ENCODE data around the gene CYTH3.
A peak's percentile ranks its signal among the peaks of the same experiment; 100 is the strongest.
"Not testable (repeated sequence)": the region's sequence is repeated elsewhere in the genome, so short reads cannot be mapped to it uniquely, and the experiment has no call there.

Gene CYTH3

DNA sequence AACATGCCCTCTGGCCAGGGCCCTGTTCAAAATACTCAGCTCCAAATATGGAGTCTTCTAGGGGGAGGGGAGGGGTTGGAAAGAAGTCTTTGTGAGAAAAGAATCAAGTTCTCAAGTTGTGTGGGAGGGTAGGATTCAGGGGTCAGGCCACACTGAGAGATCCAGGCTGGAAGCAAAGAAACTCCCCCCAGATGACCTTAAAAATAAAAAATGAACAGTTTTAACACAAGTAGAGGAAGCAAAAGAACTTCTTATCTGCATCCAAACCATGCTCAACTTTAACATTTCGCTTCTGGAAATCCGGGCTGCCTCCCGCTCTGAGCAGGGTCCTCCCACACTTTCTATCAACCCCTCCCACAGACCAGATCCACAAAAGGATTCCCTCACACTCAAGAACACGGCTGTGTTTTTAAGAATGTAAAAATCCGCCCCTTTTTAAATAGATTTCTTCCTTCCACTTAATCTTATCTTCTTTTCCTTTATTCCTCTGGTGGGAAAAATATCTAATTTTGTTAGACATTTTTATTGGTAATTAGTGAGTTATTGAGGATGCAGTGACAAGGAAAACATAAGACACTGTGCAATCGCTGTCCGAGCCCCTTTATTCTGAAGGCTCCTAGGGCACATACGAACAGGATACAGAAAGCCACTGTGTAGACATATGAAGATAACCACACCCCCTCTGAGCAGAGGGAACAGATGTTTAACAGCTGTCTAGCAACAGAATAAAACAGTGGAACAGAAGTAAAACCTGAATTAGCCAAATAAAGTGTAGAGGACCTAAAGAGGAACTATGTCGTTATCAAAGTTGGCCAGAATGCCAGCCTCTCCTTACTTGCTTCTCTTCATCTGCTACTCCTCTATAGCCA is 43.8 kb downstream of the CYTH3 start:
- DNase-seq: no peak

DNA sequence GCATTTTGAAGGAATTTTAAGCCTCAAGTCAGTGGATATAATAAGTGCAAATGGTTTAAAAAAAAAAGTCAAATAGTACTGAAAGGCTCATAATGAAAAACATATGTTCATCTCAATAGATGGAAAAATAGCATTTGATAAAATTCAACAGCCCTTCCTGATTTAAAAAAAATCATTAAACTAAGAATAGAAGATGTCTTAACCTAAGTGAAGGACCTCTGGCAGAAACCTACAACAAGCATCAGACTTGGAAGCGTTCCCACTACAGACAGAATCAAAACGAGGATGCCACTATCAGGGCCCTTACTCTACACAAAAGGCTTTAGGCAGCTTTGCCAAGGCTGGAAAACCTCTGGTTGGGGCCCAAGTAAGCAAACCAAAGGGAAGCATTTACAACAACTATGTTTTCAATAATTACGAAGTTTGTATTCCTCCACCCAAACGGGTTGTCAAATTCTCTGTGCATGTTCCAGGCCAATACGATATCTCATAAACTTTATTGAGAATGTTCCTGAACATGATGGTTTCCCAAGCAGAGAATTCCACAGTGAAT is 45.1 kb downstream of the CYTH3 start:
- no peak for DNase-seq

DNA sequence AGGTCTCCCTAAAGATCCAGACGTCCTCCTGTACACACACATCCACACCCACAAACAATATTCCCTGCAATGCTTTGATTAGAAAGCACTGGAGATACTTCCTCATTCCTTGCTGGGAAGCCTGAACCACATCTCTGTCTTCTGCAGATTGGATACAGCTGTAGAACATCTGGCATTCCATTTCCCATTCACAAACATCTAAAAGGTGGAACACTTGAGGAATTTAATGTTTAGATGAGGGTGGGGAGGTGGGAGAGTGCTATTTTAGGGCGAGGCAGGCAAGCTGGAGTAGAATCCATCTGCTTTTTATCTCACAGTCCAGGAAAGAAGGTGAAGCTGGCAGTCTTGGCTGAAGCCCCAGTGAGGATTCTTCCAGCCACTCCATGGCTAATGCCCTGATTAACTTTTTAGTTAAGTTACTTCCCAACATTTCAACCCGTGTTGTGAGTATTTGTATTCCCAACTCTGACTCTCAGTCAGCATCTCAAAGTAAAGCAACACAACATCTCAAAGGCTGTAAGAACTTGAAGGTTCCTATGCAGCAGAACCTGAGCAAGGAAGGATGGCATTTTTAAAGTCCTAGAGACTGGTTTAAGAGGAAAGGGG is 46.1 kb downstream of the CYTH3 start:
- DNase-seq: no peak

DNA sequence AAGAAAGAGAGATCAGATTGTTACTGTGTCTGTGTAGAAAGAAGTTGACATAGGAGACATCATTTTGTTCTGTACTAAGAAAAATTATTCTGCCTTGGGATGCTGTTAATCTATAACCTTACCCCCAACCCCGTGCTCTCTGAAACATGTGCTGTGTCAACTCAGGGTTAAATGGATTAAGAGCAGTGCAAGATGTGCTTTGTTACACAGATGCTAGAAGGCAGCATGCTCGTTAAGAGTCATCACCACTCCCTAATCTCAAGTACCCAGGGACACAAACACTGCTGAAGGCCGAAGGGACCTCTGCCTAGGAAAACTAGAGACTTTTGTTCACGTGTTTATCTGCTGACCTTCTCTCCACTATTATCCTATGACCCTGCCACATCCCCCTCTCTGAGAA is 49.0 kb downstream of the CYTH3 start:
- not testable (repeated sequence) for DNase-seq

DNA sequence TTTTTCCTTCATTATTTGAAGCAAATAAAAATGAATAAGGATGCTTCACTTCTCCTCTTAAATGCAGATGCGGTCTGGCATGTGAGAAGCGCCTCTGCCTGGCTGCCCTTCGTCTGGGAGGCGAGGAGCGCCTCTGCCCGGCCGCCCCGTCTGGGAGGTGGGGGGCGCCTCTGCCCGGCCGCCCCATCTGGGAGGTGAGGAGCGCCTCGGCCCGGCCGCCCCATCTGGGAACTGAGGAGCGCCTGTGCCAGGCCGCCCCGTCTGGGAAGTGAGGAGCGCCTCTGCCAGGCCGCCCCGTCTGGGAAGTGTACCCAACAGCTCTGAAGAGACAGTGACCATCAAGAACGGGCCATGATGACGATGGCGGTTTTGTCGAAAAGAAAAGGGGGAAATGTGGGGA is 49.4 kb downstream of the CYTH3 start:
- not testable (repeated sequence) for DNase-seq

DNA sequence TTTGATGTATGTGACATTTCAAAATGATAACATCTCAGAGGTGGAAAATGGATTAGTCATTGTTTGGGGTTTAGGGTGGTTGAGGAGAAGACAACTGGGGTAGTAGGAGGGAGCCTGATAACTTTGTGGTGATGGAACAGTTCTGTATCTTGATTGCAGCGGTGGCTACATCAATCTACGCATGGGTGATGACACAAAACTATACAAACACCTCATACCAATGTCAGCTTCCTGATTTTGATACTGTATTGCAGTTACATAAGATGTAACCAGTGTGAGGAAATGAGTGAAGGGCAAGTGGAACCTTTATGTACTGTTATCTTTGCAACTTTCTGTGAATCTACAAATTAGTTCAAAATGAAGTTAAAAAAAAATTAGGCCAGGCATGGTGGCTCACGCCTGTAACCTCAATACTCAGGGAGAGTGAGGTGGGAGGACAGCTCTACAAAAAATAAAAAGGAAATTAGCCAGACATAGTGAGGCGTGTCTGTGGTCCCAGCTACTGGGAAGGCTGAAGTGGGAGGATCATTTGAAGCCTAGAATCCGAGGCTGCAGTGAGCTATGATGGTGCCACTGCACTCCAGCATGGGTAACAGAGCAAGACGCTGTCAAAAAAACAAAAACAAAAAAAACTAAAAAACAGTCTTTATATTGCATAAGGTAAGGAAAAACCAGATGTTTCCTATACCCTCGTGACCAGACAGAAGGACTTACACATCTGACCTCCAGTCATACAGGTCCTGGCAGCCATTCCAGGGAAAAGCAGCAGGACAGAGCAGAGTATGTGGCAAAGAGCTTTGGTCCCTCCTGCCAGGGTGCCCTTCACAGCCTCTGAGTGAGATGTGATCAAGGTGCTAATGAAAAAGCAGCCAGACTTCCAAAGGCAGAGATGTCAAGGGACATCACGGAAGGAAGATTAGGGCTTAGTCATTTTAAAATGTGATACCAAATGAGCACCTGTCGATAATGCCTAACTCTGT is 50.8 kb downstream of the CYTH3 start:
- peak; percentile 52 for DNase-seq

DNA sequence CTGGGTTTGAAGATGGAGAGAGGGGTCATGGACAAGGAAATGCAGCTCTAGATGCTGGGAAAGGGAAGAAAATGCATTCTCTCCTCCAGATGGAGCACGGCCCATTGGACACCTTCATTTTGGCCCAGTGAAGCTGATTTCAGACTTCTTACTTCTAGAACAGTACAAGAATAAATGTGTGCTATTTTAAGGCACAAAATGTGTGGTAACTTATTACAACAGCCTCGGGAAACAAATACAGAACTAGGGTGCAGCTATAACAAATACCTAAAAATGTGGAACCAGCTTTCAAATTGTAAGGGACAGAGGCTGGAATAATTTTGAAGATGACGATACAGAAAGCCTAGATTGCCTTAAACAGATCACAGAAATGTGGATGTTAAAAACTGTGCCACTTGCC is 54.1 kb downstream of the CYTH3 start:
- no peak for DNase-seq

DNA sequence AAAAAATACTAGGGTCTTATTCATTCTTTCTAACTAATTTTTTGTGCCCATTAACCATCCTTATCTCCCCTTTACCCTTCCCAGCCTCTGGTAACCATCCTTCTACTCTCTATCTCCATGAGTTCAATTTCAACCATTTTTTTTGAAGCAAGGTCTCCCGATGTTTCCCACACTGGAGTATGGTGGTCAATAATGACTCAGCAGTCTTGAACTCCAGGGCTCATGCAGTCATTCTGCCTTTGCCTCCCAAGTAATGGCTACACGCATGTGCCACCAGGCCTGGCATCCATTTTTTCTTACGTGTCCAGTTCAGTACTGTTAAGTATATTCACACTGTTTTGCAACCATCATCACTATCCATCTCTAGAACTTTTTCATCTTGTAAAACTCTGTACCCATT is 60.4 kb downstream of the CYTH3 start:
- no peak for DNase-seq

DNA sequence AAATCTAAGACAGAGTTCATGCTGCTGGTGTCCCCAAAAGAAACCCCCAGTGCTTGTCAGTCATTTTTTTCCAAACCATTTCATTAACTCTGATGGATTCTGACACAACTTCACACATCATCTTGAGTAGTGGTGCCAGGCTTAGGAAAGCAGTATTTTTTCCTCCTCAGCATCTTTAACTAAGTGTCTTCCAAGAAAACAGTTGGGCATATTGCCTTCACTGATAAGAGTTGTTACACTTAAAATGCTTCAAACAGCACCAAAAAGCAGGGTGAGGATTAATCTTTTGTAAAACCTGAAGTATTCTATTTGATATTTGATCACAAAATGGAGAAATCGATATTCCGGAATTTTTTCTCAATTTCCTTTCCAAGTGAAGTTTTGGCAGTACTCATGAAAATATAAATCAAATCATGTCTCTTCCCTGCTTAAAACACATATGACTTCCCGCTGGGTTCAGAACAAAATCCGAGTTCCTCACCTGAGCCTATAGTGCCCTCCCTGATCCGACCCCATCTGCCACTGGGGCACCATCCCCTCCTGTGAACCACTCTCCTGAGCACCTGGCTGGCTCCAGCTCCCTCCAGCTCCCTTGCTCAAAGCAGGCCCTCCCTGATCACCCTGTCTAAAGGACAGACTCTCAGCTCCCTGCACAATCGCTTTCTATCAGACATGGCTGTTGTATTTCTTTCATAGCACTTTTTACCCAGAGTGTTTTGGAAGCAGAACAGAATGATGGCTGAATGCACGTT is 61.6 kb downstream of the CYTH3 start:
- no peak for DNase-seq

DNA sequence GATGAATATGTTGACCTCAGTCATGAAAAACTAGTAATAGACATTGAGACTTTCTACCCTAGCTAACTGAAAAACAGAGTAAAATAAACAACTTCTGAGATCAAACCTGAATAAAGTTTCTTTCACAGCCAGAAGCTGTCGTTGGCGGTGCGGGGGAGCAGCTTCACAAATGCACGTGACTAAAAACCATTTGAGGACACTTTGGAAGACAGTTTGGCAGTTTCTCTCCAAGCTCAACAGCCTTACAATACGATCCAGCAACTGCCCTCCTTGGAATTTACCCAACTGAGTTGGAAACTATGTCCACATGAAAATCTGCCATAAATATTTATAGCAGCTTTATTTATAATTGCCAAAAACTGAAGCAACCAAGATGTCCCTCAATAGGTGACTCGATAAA is 63.1 kb downstream of the CYTH3 start:
- no peak for DNase-seq

DNA sequence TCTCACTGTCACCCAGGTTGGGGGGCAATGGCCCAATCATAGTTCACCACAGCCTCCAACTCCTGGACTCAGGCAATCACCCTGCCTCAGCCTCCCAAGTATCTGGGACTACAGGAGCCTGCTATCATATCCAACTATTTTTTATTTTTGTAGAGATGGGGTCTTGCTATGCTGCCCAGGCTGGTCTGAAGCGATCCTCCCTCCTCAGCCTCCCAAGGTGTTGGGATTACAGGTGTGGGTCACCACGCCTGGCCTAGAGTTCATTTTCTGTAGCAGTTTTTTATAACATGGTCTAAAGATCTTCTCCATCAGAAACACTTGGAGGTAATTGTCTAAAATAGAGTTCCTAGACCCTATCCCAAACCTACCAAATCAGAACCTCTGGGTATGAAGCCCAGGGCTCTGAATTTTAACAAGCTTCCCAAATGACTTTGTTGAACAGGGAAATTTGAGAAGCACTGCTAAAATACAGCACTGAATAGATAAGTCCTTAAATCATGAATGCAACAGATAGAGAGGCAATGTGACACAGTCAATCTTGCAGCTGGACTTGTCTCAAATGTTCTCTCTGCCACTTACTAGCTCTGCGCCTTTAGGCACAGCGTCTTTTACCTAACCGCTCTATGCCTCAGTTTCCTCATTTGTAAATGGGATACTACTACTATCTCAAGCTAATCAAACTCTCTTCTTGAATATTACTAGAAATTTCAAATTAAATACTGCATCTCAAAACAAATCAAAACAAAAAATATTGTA is 63.7 kb downstream of the CYTH3 start:
- no peak for DNase-seq

DNA sequence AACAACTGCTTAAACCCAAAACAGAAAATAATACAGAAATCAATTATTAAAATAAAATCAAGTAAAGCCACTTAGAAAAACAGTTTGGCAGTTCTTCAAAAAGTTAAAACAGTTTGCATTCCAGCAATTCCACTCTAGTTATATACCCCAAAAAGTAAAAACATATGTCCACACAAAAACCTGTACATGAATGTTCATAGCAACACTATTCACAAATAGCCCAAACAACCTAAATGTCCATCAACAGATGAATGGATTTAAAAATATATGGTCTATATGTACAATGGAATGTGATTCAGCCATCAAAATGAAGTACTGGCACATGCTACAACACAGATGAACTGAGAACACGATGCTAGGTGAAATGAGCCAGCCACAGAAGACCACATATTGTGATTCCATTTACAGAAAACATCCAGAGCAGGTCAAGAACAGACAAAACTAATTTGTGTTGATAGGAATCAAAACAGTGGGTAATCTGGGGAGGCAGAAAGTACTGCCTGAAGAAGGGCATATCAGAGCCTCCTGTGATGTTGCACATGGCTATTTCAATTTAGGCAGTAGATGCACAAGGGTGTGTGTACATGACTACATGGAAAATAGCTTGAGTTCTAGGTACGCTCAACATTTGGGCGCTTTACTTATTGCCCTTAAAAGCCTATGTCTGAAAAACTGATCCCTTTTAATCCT is 66.3 kb downstream of the CYTH3 start:
- DNase-seq: no peak

DNA sequence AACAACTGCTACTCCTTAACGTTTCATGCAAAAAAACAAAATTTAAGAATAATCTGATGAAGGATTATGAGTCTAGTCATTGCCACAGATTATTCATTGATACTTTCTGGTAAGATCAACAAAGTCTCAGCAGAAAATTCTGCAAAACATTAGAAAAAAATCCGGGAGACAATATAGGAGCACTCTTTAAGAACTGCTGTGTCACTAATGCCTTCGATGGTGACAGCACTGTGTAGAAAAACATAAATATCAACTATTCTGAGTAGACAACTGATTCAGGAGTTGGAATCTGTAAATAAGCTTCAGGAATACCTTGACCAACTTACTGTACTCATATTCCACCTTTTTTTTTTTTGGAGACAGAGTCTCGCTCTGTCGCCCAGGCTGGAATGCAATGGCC is 69.0 kb downstream of the CYTH3 start:
- no peak for DNase-seq

DNA sequence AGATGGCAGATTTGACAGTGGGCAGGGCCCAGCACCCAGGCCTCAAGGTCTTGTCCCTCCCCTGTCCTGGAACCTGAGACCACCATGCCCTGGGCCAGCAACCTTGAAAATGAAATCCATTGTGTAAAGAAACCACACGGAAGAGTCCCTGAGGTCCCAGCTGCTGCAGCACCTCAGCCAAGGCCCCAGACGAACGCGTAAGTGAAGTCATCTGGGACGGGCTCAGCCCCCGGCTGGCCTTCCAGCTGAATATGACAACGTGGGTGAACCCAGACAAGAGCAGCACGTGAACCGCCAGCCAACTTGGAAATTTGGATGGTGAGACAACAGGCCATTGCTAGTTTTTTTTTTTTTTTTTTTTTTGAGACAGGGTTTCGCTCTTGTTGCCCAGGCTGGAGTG is 70.3 kb downstream of the CYTH3 start:
- no peak for DNase-seq

DNA sequence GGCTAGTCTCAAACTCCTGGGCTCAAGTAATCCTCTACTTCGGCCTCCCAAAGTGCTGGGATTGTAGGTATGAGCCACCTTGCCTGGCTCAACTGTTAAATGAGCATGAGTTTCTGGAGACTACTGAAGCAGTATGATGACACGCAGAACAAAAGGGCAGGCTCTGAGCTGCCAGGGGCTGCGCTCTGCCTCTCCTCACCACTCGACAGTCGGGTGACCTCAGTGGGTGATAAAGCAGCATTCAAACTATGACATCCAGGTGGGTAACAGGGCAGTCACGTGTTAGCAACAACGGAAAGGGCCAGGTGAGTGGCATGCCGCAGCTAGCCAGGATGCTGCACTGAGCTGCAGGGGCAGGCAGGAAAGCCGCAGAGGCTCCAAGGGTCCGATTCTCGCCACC is 71.5 kb downstream of the CYTH3 start:
- no peak for DNase-seq

DNA sequence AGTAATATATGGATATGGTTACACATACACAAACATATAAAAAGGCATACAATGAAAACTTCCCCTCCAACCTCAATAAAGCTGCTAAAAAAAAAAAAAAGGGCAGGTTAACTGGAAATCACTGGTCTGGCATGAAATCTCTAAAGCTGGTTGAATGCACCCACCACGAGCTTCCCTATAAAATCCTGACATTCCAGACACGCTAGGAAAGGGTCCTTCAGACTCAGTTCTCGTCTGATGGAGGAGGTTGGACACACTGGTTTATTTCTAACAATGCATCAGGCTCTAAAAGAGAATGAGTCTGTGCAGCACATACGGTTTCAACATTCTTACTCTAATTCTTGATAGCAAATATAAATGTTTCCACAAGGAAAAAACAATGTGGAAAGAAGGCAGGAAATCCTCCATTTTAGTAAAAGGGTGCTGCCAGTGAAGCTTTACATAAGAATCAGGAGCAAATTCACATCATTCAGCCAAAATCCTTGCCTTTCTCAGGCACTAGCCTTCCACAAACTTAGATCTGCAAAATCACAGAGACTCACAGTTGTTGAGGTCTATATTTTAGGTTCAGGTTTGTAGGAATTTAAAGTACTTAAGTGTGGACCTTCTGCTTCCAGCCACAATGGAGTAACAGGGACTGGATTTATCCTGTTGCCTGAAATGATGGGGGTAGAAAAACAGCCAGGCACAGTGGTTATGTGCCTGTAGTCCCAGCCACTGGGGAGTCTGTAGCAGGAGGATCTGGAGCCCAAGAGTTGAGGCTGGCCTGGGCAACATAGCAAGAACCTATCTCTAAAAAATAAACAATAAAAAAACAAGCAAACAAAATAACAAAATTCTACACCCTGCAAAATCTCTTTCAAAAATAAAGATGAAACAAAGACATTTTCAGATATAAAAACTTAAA is 73.5 kb downstream of the CYTH3 start:
- DNase-seq: no peak

DNA sequence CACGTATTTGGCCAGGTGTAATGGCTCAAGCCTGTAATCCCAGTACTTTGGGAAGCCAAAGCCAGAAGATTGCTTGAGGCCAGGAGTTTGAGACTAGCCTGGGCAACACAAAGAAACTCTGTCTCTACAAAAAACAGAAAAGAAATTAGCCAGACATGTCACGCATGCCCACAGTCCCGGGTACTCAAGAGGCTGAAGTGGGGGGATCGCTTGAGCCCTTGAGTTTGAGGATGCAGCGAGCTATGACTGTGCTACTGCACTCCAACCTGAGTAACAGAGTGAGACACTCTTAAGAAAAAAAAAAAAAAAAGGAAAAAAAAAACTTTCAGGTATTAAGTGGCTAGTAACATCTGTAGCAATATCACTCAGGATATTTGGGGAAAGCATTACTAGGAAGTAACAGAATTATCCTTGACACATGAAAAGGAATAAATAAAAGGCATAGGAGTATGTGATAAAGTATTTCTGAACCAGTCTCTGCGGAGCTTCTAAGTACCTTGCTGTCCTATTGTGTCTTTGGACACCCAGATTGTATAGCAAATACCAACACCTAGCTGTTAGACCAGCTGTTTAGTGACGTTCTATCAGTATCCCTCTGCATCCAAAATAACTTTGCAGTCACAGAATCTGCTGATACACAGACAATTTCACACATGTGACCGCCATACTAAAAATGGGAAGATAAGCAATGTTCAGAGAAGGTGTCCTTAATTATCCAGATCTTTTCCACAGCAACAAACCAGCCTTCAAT is 74.4 kb downstream of the CYTH3 start:
- no peak for DNase-seq

DNA sequence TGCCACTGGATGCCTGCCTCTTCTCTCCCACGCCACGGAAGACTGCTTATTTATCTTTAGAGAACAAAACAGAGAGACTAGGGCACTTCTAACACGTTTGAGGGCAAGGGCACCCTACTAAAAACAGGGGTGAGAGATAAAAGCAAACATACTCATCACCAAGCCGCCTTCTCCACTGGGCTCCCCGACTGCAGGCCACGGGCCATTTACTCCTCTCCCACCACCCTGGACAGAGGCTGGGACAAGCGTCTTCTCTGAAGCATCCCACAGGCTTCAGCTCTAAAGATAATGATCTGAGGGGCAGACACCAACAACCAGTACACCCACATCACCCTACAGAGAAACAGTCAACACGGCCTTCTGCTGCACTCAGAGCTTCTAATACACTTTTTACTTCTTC is 78.7 kb downstream of the CYTH3 start:
- DNase-seq: no peak

DNA sequence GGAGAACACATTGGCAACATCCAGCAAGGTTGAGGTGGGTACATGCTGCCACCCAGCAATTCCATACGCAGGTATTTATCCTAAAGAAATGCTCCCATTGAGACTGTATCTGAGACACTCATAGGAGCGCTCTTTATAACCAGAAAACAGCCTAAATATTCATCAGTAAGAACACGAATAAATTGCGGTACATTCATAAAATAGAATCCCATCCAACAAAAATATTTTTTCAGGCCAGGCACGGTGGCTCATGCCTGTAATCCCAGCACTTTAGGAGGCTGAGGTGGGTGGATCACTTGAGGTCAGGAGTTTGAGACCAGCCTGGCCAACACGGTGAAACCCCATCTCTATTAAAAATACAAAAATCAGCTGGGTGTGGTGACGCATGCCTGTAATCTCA is 81.9 kb downstream of the CYTH3 start:
- DNase-seq: not testable (repeated sequence)
